ENCODE data around the gene ENTR1. TPM values are rescaled to one million over a fixed set of nuclear protein-coding genes. Genes with fewer than 3 reads are reported as not detected.

The ENTR1 gene
- total RNA-seq, 1 experiment from 2014 or later = 90.8 TPM

GRCh38 chr9:136429683-136430491 lies 19.5 kb upstream of the ENTR1 start:
- intact Hi-C loops (cut with micrococcal nuclease; ENCODE audit: unreplicated experiment) (no loop called here), in situ Hi-C loops (cut with HindIII; ENCODE audit: low pct_unique_long_range_greater_than_20kb, low sequenced_read_pairs) (no loop called here)
- BruUV-seq (replicated peaks) = no TSS peak
- H3K27ac ChIP-seq (ENCODE audit: low read length) = no peak overlapping the region
- POLR2A ChIA-PET = no interaction called here
- no peaks in the 10 kb centered on the region for H3K4me1 ChIP-seq (ENCODE audit: control insufficient read depth, insufficient read depth, low read length)
- H3K9me3 ChIP-seq (ENCODE audit: control insufficient read depth, insufficient read depth, low read depth, low read length) = no peaks in the 10 kb centered on the region
- no peak overlapping the region for H3K4me3 ChIP-seq (ENCODE audit: low read depth in 2 of 2, low read length in 2 of 2)
- no peak for DNase-seq (ENCODE audit: low read depth, low spot score)
- no peaks in the 10 kb centered on the region for H3K36me3 ChIP-seq (ENCODE audit: control insufficient read depth, insufficient read depth, low read length)
- TF ChIP-seq REST (IDR thresholded peaks at IDR 0.05; ENCODE audit: insufficient read depth in 1 of 2, low read depth in 2 of 2, low read length in 1 of 2) (no peak), TCF7L2 (IDR thresholded peaks at IDR 0.05; ENCODE audit: low read depth, low read length) (no peak), POLR2AphosphoS5 (IDR thresholded peaks at IDR 0.05; ENCODE audit: low read depth, low read length) (no peak), CTCF (IDR thresholded peaks at IDR 0.05) (no peak), SIN3A (IDR thresholded peaks at IDR 0.05; ENCODE audit: borderline replicate concordance, insufficient read depth, low read depth, low read length) (no peak)
- CTCF ChIA-PET = no interaction called here
- H3K27me3 ChIP-seq (ENCODE audit: control insufficient read depth, insufficient read depth, low read length) = no peaks in the 10 kb centered on the region
- peak; percentile 59; the same call in 1 of the 2 replicates for ATAC-seq

- TF ChIP-seq REST (IDR thresholded peaks at IDR 0.05; ENCODE audit: insufficient read depth in 1 of 2, low read depth in 2 of 2, low read length in 1 of 2) (no peak), CTCF (IDR thresholded peaks at IDR 0.05) (no peak), POLR2AphosphoS5 (IDR thresholded peaks at IDR 0.05; ENCODE audit: low read depth, low read length) (no peak), TCF7L2 (IDR thresholded peaks at IDR 0.05; ENCODE audit: low read depth, low read length) (no peak), SIN3A (IDR thresholded peaks at IDR 0.05; ENCODE audit: borderline replicate concordance, insufficient read depth, low read depth, low read length) (no peak)
- Histone ChIP-seq H3K4me3 (ENCODE audit: low read depth in 2 of 2, low read length in 2 of 2) (no peak overlapping the region), H3K27ac (ENCODE audit: low read length) (no peak overlapping the region), H3K27me3 (ENCODE audit: control insufficient read depth, insufficient read depth, low read length) (no peaks in the 10 kb centered on the region), H3K9me3 (ENCODE audit: control insufficient read depth, insufficient read depth, low read depth, low read length) (no peaks in the 10 kb centered on the region), H3K4me1 (ENCODE audit: control insufficient read depth, insufficient read depth, low read length) (no peaks in the 10 kb centered on the region), H3K36me3 (ENCODE audit: control insufficient read depth, insufficient read depth, low read length) (no peaks in the 10 kb centered on the region)
- CTCF ChIA-PET = no interaction called here
- POLR2A ChIA-PET = no interaction called here
- no peak for ATAC-seq
- in situ Hi-C loops (cut with HindIII; ENCODE audit: low pct_unique_long_range_greater_than_20kb, low sequenced_read_pairs) = no loop called here
- no peak for DNase-seq (ENCODE audit: low read depth, low spot score)
- intact Hi-C loops (cut with micrococcal nuclease; ENCODE audit: unreplicated experiment) = no loop called here
- BruUV-seq (replicated peaks) = TSS peak; percentile 91
Observed at GRCh38 chr9:136429075-136429628, 18.7 kb upstream of the ENTR1 start.
